Memory B cell (primary cell): ENCODE data around the gene MMRN2.
A peak's percentile ranks its signal among the peaks of the same experiment; 100 is the strongest.

Experiments used
- ATAC-seq: fragments of 150-1000 bp; cut with Tn5 transposase; 2 replicates; pipeline ENCODE4 v1.10.0; 2021; ENCODE audit warnings: low read depth, mild to moderate bottlenecking, moderate library complexity
- DNase-seq, 2 donors: peaks; one replicate each; pipeline ENCODE4 v3.0.0; 2022; ENCODE audit warnings: low spot score in 2 of 2
- H3K27ac Mint-ChIP-seq: one replicate; pipeline ENCODE4 v1.8.0; 2022; ENCODE audit warnings: mild to moderate bottlenecking, moderate library complexity, mixed read lengths
- H3K27me3 Mint-ChIP-seq: one replicate; pipeline ENCODE4 v1.8.0; 2022; ENCODE audit warnings: mixed read lengths
- H3K36me3 Mint-ChIP-seq: one replicate; pipeline ENCODE4 v1.8.0; 2022; ENCODE audit warnings: mild to moderate bottlenecking, mixed read lengths
- H3K4me1 Mint-ChIP-seq: one replicate; pipeline ENCODE4 v1.8.0; 2022; ENCODE audit warnings: mixed read lengths
- H3K4me3 Mint-ChIP-seq: one replicate; pipeline ENCODE4 v1.8.0; 2022; ENCODE audit warnings: mild to moderate bottlenecking, moderate library complexity, mixed read lengths
- H3K9me3 Mint-ChIP-seq: one replicate; pipeline ENCODE4 v1.8.0; 2022; ENCODE audit warnings: mixed read lengths

The MMRN2 gene

GRCh38 chr10:86976362-86977056, 19.1 kb upstream of the MMRN2 start:
- ATAC-seq (no peak), DNase-seq (no peak)
- H3K27ac Mint-ChIP-seq, result no peak overlapping the region
- H3K9me3 Mint-ChIP-seq, result no peaks in the 10 kb centered on the region
- H3K36me3 Mint-ChIP-seq, result no peaks in the 10 kb centered on the region
- no peaks in the 10 kb centered on the region for H3K27me3 Mint-ChIP-seq
- H3K4me3 Mint-ChIP-seq, result no peak overlapping the region
- peaks cover 7% of the 10 kb centered on the region for H3K4me1 Mint-ChIP-seq

- H3K9me3 Mint-ChIP-seq, result no peaks in the 10 kb centered on the region
- H3K4me1 Mint-ChIP-seq, result peaks cover 7% of the 10 kb centered on the region
- ATAC-seq (no peak), DNase-seq (no peak)
- H3K4me3 Mint-ChIP-seq, result no peak overlapping the region
- no peaks in the 10 kb centered on the region for H3K36me3 Mint-ChIP-seq
- no peaks in the 10 kb centered on the region for H3K27me3 Mint-ChIP-seq
- H3K27ac Mint-ChIP-seq, result no peak overlapping the region
Measured at GRCh38 chr10:86974484-86974883, 17.1 kb upstream of the MMRN2 start.

GRCh38 chr10:86972613-86973380, 15.4 kb upstream of the MMRN2 start:
- H3K9me3 Mint-ChIP-seq, result no peaks in the 10 kb centered on the region
- H3K27ac Mint-ChIP-seq, result peak overlapping the region; percentile 32
- DNase-seq (no peak), ATAC-seq (no peak)
- H3K36me3 Mint-ChIP-seq, result no peaks in the 10 kb centered on the region
- H3K27me3 Mint-ChIP-seq, result no peaks in the 10 kb centered on the region
- H3K4me1 Mint-ChIP-seq, result peaks cover 7% of the 10 kb centered on the region
- H3K4me3 Mint-ChIP-seq, result peak overlapping the region; percentile 6

GRCh38 chr10:86971232-86971991, 14.0 kb upstream of the MMRN2 start:
- peaks cover 10% of the 10 kb centered on the region for H3K4me1 Mint-ChIP-seq
- H3K4me3 Mint-ChIP-seq, result peak overlapping the region; percentile 84
- ATAC-seq (peak; percentile 87), DNase-seq (peak; percentile 63 to 91)
- no peaks in the 10 kb centered on the region for H3K27me3 Mint-ChIP-seq
- no peaks in the 10 kb centered on the region for H3K9me3 Mint-ChIP-seq
- no peaks in the 10 kb centered on the region for H3K36me3 Mint-ChIP-seq
- peak overlapping the region; percentile 78 for H3K27ac Mint-ChIP-seq

- no peaks in the 10 kb centered on the region for H3K27me3 Mint-ChIP-seq
- peak overlapping the region; percentile 73 for H3K4me3 Mint-ChIP-seq
- no peaks in the 10 kb centered on the region for H3K9me3 Mint-ChIP-seq
- peak overlapping the region; percentile 78 for H3K27ac Mint-ChIP-seq
- peak; percentile 10 for ATAC-seq
- peaks cover 14% of the 10 kb centered on the region for H3K4me1 Mint-ChIP-seq
- no peaks in the 10 kb centered on the region for H3K36me3 Mint-ChIP-seq
- DNase-seq, result no peak
Measured at GRCh38 chr10:86970982-86971231, 13.5 kb upstream of the MMRN2 start.

GRCh38 chr10:86970162-86970981, 13.0 kb upstream of the MMRN2 start:
- no peaks in the 10 kb centered on the region for H3K27me3 Mint-ChIP-seq
- no peaks in the 10 kb centered on the region for H3K9me3 Mint-ChIP-seq
- no peaks in the 10 kb centered on the region for H3K36me3 Mint-ChIP-seq
- peak overlapping the region; percentile 73 for H3K4me3 Mint-ChIP-seq
- ATAC-seq, result no peak
- peak overlapping the region; percentile 78 for H3K27ac Mint-ChIP-seq
- no peak for DNase-seq
- peaks cover 19% of the 10 kb centered on the region for H3K4me1 Mint-ChIP-seq

GRCh38 chr10:86969421-86970041, 12.1 kb upstream of the MMRN2 start:
- Mint-ChIP-seq H3K4me3 (peak overlapping the region; percentile 8), H3K9me3 (no peaks in the 10 kb centered on the region), H3K4me1 (peaks cover 21% of the 10 kb centered on the region), H3K36me3 (no peaks in the 10 kb centered on the region), H3K27me3 (no peaks in the 10 kb centered on the region), H3K27ac (peak overlapping the region; percentile 78)
- ATAC-seq, result no peak
- DNase-seq, result no peak

GRCh38 chr10:86968994-86969355, 11.6 kb upstream of the MMRN2 start:
- peaks cover 21% of the 10 kb centered on the region for H3K4me1 Mint-ChIP-seq
- ATAC-seq (no peak), DNase-seq (no peak)
- H3K9me3 Mint-ChIP-seq, result no peaks in the 10 kb centered on the region
- H3K36me3 Mint-ChIP-seq, result no peaks in the 10 kb centered on the region
- H3K27me3 Mint-ChIP-seq, result no peaks in the 10 kb centered on the region
- H3K27ac Mint-ChIP-seq, result no peak overlapping the region
- no peak overlapping the region for H3K4me3 Mint-ChIP-seq

- no peaks in the 10 kb centered on the region for H3K36me3 Mint-ChIP-seq
- H3K27ac Mint-ChIP-seq, result no peak within 1 kb of the TSS
- no peaks in the 10 kb centered on the region for H3K9me3 Mint-ChIP-seq
- no peaks in the 10 kb centered on the region for H3K27me3 Mint-ChIP-seq
- H3K4me3 Mint-ChIP-seq, result no peak within 1 kb of the TSS
- H3K4me1 Mint-ChIP-seq, result peaks cover 21% of the 10 kb centered on the region
- ATAC-seq, result no peak
- DNase-seq, result no peak
Measured at GRCh38 chr10:86968271-86968993, 11.0 kb upstream of the MMRN2 start, which contains the start of gene ADIRF. TSS of gene ADIRF (plus strand) at chr10:86968482. CDS start at chr10:86968545, 63 bp downstream.

GRCh38 chr10:86967481-86967941, 10.1 kb upstream of the MMRN2 start:
- DNase-seq, result no peak

GRCh38 chr10:86965986-86966654, 8.7 kb upstream of the MMRN2 start:
- ATAC-seq (no peak), DNase-seq (no peak)
- Mint-ChIP-seq H3K9me3 (no peaks in the 10 kb centered on the region), H3K27me3 (peaks cover 4% of the 10 kb centered on the region), H3K36me3 (no peaks in the 10 kb centered on the region), H3K27ac (no peak overlapping the region), H3K4me1 (peaks cover 14% of the 10 kb centered on the region), H3K4me3 (peak overlapping the region; percentile 79)

More at GRCh38 chr10:86967481-86967941, 10.1 kb upstream of the MMRN2 start:
- no peak overlapping the region for H3K27ac Mint-ChIP-seq
- H3K27me3 Mint-ChIP-seq, result no peaks in the 10 kb centered on the region
- ATAC-seq, result no peak
- no peaks in the 10 kb centered on the region for H3K36me3 Mint-ChIP-seq
- H3K9me3 Mint-ChIP-seq, result no peaks in the 10 kb centered on the region
- H3K4me3 Mint-ChIP-seq, result no peak overlapping the region
- H3K4me1 Mint-ChIP-seq, result peaks cover 19% of the 10 kb centered on the region

- Mint-ChIP-seq H3K27ac (no peak overlapping the region), H3K27me3 (peaks cover 6% of the 10 kb centered on the region), H3K9me3 (no peaks in the 10 kb centered on the region), H3K36me3 (no peaks in the 10 kb centered on the region), H3K4me1 (peaks cover 14% of the 10 kb centered on the region), H3K4me3 (no peak overlapping the region)
- ATAC-seq (no peak), DNase-seq (no peak)
Measured at GRCh38 chr10:86964847-86965190, 7.4 kb upstream of the MMRN2 start.
